DND-41 (cell line): ENCODE results near the gene ASF1B.
"Not testable (repeated sequence)": the region's sequence is repeated elsewhere in the genome, so short reads cannot be mapped to it uniquely, and the experiment has no call there.

Source experiments
- ATAC-seq: fragments of 200-7000 bp; cut with Tn5 transposase; 3 replicates; pipeline ENCODE4 v1.9.1; 2021; ENCODE audit warnings: low read depth; ENCODE audit not compliant: insufficient read depth
- DNase-seq: peaks from one replicate; pipeline ENCODE4 v3.0.0-alpha.2; 2020
- H2AFZ ChIP-seq: 2 replicates; pipeline ENCODE4 v1.6.0; 2012; ENCODE audit warnings: low read depth, low read length
- H3K27ac ChIP-seq: 2 replicates; pipeline ENCODE4 v1.5.1; 2012; ENCODE audit warnings: low read length, inconsistent platforms
- H3K27me3 ChIP-seq: fragments of 200-600 bp; sonication (generic); 2 replicates; pipeline ENCODE4 v1.6.0; 2012; ENCODE audit warnings: low read length, mild to moderate bottlenecking, inconsistent platforms; ENCODE audit not compliant: insufficient read depth, poor library complexity
- H3K36me3 ChIP-seq: 2 replicates; pipeline ENCODE4 v1.5.1; 2012; ENCODE audit warnings: low read length, inconsistent platforms; ENCODE audit not compliant: insufficient read depth
- H3K4me1 ChIP-seq: 2 replicates; pipeline ENCODE4 v1.5.1; 2012; ENCODE audit warnings: mild to moderate bottlenecking, low read length; ENCODE audit not compliant: insufficient read depth
- H3K4me2 ChIP-seq: 2 replicates; pipeline ENCODE4 v1.6.0; 2012; ENCODE audit warnings: mild to moderate bottlenecking, moderate library complexity, low read length, inconsistent platforms; ENCODE audit not compliant: insufficient read depth
- H3K4me3 ChIP-seq, 2 experiments: fragments of 200-600 bp in 1 of 2; shearing (Covaris generic) in 1 of 2; 2 replicates each; pipeline ENCODE4 v1.5.1; 2012 to 2016; ENCODE audit warnings: inconsistent platforms in 2 of 2, low read length in 2 of 2, mild to moderate bottlenecking in 2 of 2, low read depth in 1 of 2, moderate library complexity in 1 of 2
- H3K79me2 ChIP-seq: 2 replicates; pipeline ENCODE4 v1.6.0; 2012; ENCODE audit warnings: low read length, inconsistent platforms; ENCODE audit not compliant: insufficient read depth
- H3K9ac ChIP-seq: 2 replicates; pipeline ENCODE4 v1.6.0; 2012; ENCODE audit warnings: low read depth, mild to moderate bottlenecking, inconsistent platforms, low read length, moderate library complexity
- H3K9me3 ChIP-seq: 2 replicates; pipeline ENCODE4 v1.5.1; 2012; ENCODE audit warnings: low read length, moderate library complexity, mild to moderate bottlenecking, inconsistent platforms; ENCODE audit not compliant: insufficient read depth, severe bottlenecking
- H4K20me1 ChIP-seq: 2 replicates; pipeline ENCODE4 v1.6.0; 2012; ENCODE audit warnings: low read length; ENCODE audit not compliant: insufficient read depth
- EZH2 ChIP-seq: IDR thresholded peaks from 3 replicates; pipeline ENCODE4 v1.6.1; 2012; ENCODE audit warnings: borderline replicate concordance, low read depth, mild to moderate bottlenecking, moderate library complexity, low read length, inconsistent platforms; ENCODE audit not compliant: severe bottlenecking
- TF ChIP-seq, protein P1 (sequence below): IDR thresholded peaks from 2 replicates; pipeline ENCODE4 v1.5.1; 2012; ENCODE audit warnings: borderline replicate concordance, low read length, moderate library complexity, mild to moderate bottlenecking; ENCODE audit not compliant: poor library complexity, severe bottlenecking; ENCODE audit errors: extremely low read depth

Gene ASF1B

DNA sequence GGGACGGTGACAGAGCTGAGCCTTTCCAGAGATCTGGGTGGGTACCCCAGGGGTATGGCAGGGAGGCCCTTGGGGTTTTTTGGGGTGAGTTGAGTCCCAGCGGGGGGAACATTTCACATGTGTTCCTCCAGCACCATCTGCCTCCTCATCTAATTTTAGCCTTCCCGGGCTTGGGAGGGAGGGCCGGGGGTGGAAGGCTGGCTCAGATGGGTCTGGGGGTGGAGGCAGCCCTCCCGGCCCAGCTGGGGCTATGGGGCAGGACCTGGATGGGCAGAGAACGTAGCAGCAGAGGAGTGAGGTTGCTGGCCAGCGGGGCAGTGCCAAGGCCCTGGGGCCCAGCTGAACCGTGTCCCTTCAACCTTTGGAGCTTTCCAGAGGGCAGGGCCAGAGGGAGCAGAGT is 46.1 kb upstream of the ASF1B start:
- DNase-seq (no peak), ATAC-seq (no peak)
- Histone ChIP-seq H3K27ac (no peak overlapping the region), H3K36me3 (peaks cover 5% of the 10 kb centered on the region), H3K79me2 (peaks cover 6% of the 10 kb centered on the region; the same call in 1 of the 2 replicates), H4K20me1 (peaks cover 5% of the 10 kb centered on the region; the same call in 1 of the 2 replicates), H3K4me1 (no peaks in the 10 kb centered on the region), H3K9me3 (no peaks in the 10 kb centered on the region), H3K4me2 (no peak overlapping the region), H3K9ac (no peak overlapping the region), H2AFZ (no peak overlapping the region), H3K27me3 (no peaks in the 10 kb centered on the region), H3K4me3 (no peak overlapping the region)
- no peak for TF ChIP-seq EZH2
- TF ChIP-seq, protein P1, sequence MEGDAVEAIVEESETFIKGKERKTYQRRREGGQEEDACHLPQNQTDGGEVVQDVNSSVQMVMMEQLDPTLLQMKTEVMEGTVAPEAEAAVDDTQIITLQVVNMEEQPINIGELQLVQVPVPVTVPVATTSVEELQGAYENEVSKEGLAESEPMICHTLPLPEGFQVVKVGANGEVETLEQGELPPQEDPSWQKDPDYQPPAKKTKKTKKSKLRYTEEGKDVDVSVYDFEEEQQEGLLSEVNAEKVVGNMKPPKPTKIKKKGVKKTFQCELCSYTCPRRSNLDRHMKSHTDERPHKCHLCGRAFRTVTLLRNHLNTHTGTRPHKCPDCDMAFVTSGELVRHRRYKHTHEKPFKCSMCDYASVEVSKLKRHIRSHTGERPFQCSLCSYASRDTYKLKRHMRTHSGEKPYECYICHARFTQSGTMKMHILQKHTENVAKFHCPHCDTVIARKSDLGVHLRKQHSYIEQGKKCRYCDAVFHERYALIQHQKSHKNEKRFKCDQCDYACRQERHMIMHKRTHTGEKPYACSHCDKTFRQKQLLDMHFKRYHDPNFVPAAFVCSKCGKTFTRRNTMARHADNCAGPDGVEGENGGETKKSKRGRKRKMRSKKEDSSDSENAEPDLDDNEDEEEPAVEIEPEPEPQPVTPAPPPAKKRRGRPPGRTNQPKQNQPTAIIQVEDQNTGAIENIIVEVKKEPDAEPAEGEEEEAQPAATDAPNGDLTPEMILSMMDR: no peak

DNA sequence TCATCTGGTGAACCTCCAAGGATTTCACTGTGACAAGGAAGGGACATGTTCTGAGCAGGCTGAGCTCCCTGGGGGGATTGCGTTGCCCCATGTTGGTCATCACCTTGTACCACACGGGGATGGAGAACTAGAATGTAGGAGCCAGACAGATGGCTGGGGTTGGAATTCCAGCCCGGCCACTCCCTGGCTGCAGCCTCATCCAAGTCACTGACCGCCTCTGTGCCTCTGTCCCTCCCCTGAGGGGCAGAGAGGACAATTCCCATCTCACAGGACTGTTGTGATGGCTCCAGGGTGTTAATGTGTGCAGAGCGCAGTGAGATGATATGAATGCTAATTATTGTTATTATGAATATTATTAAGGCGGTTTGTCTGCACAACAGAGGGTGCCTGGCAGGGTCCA is 45.5 kb upstream of the ASF1B start:
- Histone ChIP-seq H3K9me3 (no peaks in the 10 kb centered on the region), H3K4me3 (no peak overlapping the region), H4K20me1 (peaks cover 4% of the 10 kb centered on the region; the same call in 1 of the 2 replicates), H3K9ac (no peak overlapping the region), H3K27me3 (no peaks in the 10 kb centered on the region), H2AFZ (no peak overlapping the region), H3K27ac (no peak overlapping the region), H3K4me1 (no peaks in the 10 kb centered on the region), H3K4me2 (no peak overlapping the region), H3K79me2 (peaks cover 6% of the 10 kb centered on the region; the same call in 1 of the 2 replicates), H3K36me3 (peaks cover 11% of the 10 kb centered on the region)
- ATAC-seq (no peak), DNase-seq (no peak)
- no peak for TF ChIP-seq EZH2
- TF ChIP-seq, protein P1: no peak

GRCh38 chr19:14181199-14181598 is 44.8 kb upstream of the ASF1B start:
- H3K9me3 ChIP-seq, H2AFZ ChIP-seq, H4K20me1 ChIP-seq, H3K27ac ChIP-seq, H3K79me2 ChIP-seq, H3K4me2 ChIP-seq, H3K4me1 ChIP-seq, ATAC-seq, H3K9ac ChIP-seq, H3K4me3 ChIP-seq, H3K27me3 ChIP-seq, DNase-seq: not testable (repeated sequence)
- H3K36me3 ChIP-seq: peaks cover 16% of the 10 kb centered on the region

GRCh38 chr19:14177496-14178074 is 41.2 kb upstream of the ASF1B start:
- H3K27ac ChIP-seq: no peak overlapping the region
- H2AFZ ChIP-seq: no peak overlapping the region
- no peaks in the 10 kb centered on the region for H3K79me2 ChIP-seq
- peaks cover 38% of the 10 kb centered on the region for H3K36me3 ChIP-seq
- DNase-seq (no peak), ATAC-seq (no peak)
- no peaks in the 10 kb centered on the region for H3K27me3 ChIP-seq
- H3K9ac ChIP-seq: no peak overlapping the region
- H3K9me3 ChIP-seq: no peaks in the 10 kb centered on the region
- TF ChIP-seq EZH2: no peak
- TF ChIP-seq, protein P1: no peak
- no peak overlapping the region for H3K4me3 ChIP-seq
- H3K4me2 ChIP-seq: no peak overlapping the region
- H4K20me1 ChIP-seq: peaks cover 2% of the 10 kb centered on the region; the same call in 1 of the 2 replicates
- no peaks in the 10 kb centered on the region for H3K4me1 ChIP-seq
